ENCODE measurements around the gene PHRF1. TPM values are rescaled to one million over a fixed set of nuclear protein-coding genes. Genes with fewer than 3 reads are reported as not detected.

PHRF1 gene
- total RNA-seq, 4 donors from 2014 or later = 24.5 to 38.2 (median 28.7) TPM

DNA sequence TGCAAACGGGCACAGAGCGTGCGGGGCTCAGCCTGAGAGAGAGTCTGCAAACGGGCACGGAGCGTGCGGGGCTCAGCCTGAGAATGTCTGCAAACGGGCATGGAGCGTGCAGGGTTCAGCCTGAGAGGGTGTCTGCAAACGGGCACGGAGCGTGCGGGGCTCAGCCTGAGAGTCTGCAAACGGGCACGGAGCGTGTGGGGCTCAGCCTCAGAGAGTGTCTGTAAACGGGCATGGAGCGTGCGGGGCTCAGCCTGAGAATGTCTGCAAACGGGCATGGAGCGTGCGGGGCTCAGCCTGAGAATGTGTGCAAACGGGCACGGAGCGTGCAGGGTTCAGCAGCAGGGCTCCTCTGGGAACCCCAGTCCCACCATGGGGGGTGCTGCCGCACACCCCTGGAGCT lies 13.5 kb downstream of the PHRF1 start:
- H3K36me3 ChIP-seq = peaks cover 58 to 94% (median 88%) of the 10 kb centered on the region in 4 donors
- 94% methylated on average over 26 of the region's 26 CpGs for WGBS
- H3K27ac ChIP-seq (replicated peaks in 1 of 4) = no peak overlapping the region
- no peak overlapping the region for H3K4me3 ChIP-seq
- no peaks in the 10 kb centered on the region for H3K4me1 ChIP-seq
- intact Hi-C loops (cut with DNase I) = no loop called here
- TF ChIP-seq POLR2AphosphoS5 (IDR thresholded peaks at IDR 0.05) = no peak
- H3K9me3 ChIP-seq = no peaks in the 10 kb centered on the region
- no peaks in the 10 kb centered on the region for H3K27me3 ChIP-seq
- DNase-seq (ENCODE audit: extremely low spot score) = no peak

- DNase-seq (ENCODE audit: extremely low spot score) = no peak
- WGBS = 86% methylated on average over 11 of the region's 11 CpGs
- Histone ChIP-seq H3K27me3 (no peaks in the 10 kb centered on the region), H3K36me3 (peaks cover 69 to 100% (median 98%) of the 10 kb centered on the region in 4 donors), H3K27ac (replicated peaks in 1 of 4) (no peak overlapping the region), H3K9me3 (no peaks in the 10 kb centered on the region), H3K4me3 (no peak overlapping the region), H3K4me1 (no peaks in the 10 kb centered on the region)
- intact Hi-C loops (cut with DNase I) = no loop called here
- TF ChIP-seq POLR2A (IDR thresholded peaks at IDR 0.05; ENCODE audit: low read depth) (no peak), EP300 (IDR thresholded peaks at IDR 0.05) (no peak), POLR2AphosphoS5 (IDR thresholded peaks at IDR 0.05) (no peak)
- TF ChIP-seq, protein P1, sequence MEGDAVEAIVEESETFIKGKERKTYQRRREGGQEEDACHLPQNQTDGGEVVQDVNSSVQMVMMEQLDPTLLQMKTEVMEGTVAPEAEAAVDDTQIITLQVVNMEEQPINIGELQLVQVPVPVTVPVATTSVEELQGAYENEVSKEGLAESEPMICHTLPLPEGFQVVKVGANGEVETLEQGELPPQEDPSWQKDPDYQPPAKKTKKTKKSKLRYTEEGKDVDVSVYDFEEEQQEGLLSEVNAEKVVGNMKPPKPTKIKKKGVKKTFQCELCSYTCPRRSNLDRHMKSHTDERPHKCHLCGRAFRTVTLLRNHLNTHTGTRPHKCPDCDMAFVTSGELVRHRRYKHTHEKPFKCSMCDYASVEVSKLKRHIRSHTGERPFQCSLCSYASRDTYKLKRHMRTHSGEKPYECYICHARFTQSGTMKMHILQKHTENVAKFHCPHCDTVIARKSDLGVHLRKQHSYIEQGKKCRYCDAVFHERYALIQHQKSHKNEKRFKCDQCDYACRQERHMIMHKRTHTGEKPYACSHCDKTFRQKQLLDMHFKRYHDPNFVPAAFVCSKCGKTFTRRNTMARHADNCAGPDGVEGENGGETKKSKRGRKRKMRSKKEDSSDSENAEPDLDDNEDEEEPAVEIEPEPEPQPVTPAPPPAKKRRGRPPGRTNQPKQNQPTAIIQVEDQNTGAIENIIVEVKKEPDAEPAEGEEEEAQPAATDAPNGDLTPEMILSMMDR (IDR thresholded peaks at IDR 0.05) = no peak
These were observed 14.7 kb downstream of the PHRF1 start for GRCh38 chr11:590997-591396.

DNA sequence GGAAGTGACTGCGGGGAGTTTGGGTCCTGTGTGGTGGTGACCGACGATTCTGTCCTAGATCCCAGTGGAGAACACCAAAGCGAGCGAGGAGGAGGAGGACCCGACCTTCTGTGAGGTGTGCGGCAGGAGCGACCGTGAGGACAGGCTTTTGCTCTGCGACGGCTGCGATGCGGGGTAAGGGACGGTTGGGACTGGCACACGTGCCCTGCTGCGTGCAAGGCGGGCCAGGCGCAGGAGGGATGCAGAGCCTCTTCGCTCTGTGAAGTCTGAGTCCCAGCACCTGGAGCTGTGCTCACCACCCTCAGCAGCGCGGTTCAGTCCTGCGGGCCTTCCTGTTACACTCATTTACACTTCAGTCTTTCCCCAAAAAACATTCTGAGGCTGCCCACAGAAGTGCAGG lies 16.2 kb downstream of the PHRF1 start:
- no peak for DNase-seq (ENCODE audit: extremely low spot score)
- no peaks in the 10 kb centered on the region for H3K9me3 ChIP-seq
- no peaks in the 10 kb centered on the region for H3K4me1 ChIP-seq
- H3K4me3 ChIP-seq = no peak overlapping the region
- TF ChIP-seq POLR2A (IDR thresholded peaks at IDR 0.05; ENCODE audit: low read depth) (no peak), POLR2AphosphoS5 (IDR thresholded peaks at IDR 0.05) (no peak), EP300 (IDR thresholded peaks at IDR 0.05) (no peak)
- TF ChIP-seq, protein P1 (IDR thresholded peaks at IDR 0.05) = no peak
- H3K36me3 ChIP-seq = peaks cover 74 to 100% (median 99%) of the 10 kb centered on the region in 4 donors
- intact Hi-C loops (cut with DNase I) = no loop called here
- no peak overlapping the region for H3K27ac ChIP-seq (replicated peaks in 1 of 4)
- no peaks in the 10 kb centered on the region for H3K27me3 ChIP-seq
- 94% methylated on average over 22 of the region's 22 CpGs for WGBS

- TF ChIP-seq EP300 (IDR thresholded peaks at IDR 0.05) (no peak), POLR2AphosphoS5 (IDR thresholded peaks at IDR 0.05) (no peak), POLR2A (IDR thresholded peaks at IDR 0.05; ENCODE audit: low read depth) (no peak)
- TF ChIP-seq, protein P1 (IDR thresholded peaks at IDR 0.05) = no peak
- Histone ChIP-seq H3K27ac (replicated peaks in 1 of 4) (no peak overlapping the region), H3K4me3 (no peak overlapping the region), H3K9me3 (no peaks in the 10 kb centered on the region), H3K27me3 (no peaks in the 10 kb centered on the region), H3K4me1 (no peaks in the 10 kb centered on the region), H3K36me3 (peaks cover 76 to 100% (median 99%) of the 10 kb centered on the region in 4 donors)
- DNase-seq (ENCODE audit: extremely low spot score) = no peak
- WGBS = 85% methylated on average over 10 of the region's 10 CpGs
- intact Hi-C loops (cut with DNase I) = no loop called here
These were observed 16.6 kb downstream of the PHRF1 start for GRCh38 chr11:592918-593317.

- WGBS = 90% methylated on average over 21 of the region's 21 CpGs
- H3K9me3 ChIP-seq = no peaks in the 10 kb centered on the region
- intact Hi-C loops (cut with DNase I) = no loop called here
- DNase-seq (ENCODE audit: extremely low spot score) = no peak
- no peaks in the 10 kb centered on the region for H3K27me3 ChIP-seq
- no peak overlapping the region for H3K27ac ChIP-seq (replicated peaks in 1 of 4)
- H3K4me1 ChIP-seq = no peaks in the 10 kb centered on the region
- H3K4me3 ChIP-seq = no peak overlapping the region
- TF ChIP-seq EP300 (IDR thresholded peaks at IDR 0.05) = no peak
- TF ChIP-seq POLR2A (IDR thresholded peaks at IDR 0.05; ENCODE audit: low read depth) = no peak
- TF ChIP-seq POLR2AphosphoS5 (IDR thresholded peaks at IDR 0.05) = no peak
- TF ChIP-seq, protein P1 (IDR thresholded peaks at IDR 0.05) = no peak
- H3K36me3 ChIP-seq = peaks cover 77 to 100% (median 99%) of the 10 kb centered on the region in 4 donors
These were observed 17.1 kb downstream of the PHRF1 start for GRCh38 chr11:593347-593746.

Data from esophagus muscularis mucosa (tissue), 4 donors.